H1 (cell line): ENCODE measurements around the gene DPYSL3. TPM values are rescaled to one million over a fixed set of nuclear protein-coding genes. Genes with fewer than 3 reads are reported as not detected.

Experiments
- CHD7 ChIP-seq: fragments of 300-600 bp; sonication (generic); IDR thresholded peaks from 2 replicates; pipeline ENCODE4 v1.7.1; 2012; ENCODE audit warnings: low read length, moderate library complexity, mild to moderate bottlenecking, inconsistent platforms; ENCODE audit not compliant: insufficient replicate concordance
- polyA plus RNA-seq, 7 experiments: library from polyadenylated mRNA; depleted of rRNA in 3 of 7; stranded (reverse) in 5 of 7; unstranded in 2 of 7; fragments of >200 nt in 5 of 7; fragments of 200-250 nt in 2 of 7; gene quantifications; 1 replicate in 5 of 7; 2 replicates in 1 of 7; 4 replicates in 1 of 7; pipeline versions ENCODE4 v1.2.1 to v1.2.3, GENCODE V29; 2011 to 2013; ENCODE audit warnings: missing spikeins in 2 of 7, mixed read lengths in 2 of 7
- total RNA-seq: library from RNA; stranded (reverse); fragmentation: NEBNext Ultra II Directional; extraction: Animal tissue kit (Norgen Biotek cat#: 25700); gene quantifications from 2 replicates; pipeline ENCODE4 v1.2.1, GENCODE V29; 2021

The DPYSL3 gene
- total and polyA plus RNA-seq, 2 of the 8 experiments (the other 6 are each of a cell fraction or from before 2014, with no cell fraction given), result 268 to 387 TPM

- TF ChIP-seq CHD7, result no peak
Measured at GRCh38 chr5:147375151-147375550, 134.7 kb downstream of the DPYSL3 start (continued).
